HG02623 (cell line): ENCODE results near the gene LRRC23.
"Not testable (repeated sequence)": the region's sequence is repeated elsewhere in the genome, so short reads cannot be mapped to it uniquely, and the experiment has no call there.

Experiments used
- ATAC-seq: cut with Tn5 transposase; IDR thresholded peaks from one replicate; pipeline ENCODE4 v1.9.1; 2021; ENCODE audit warnings: moderate library complexity; ENCODE audit not compliant: unreplicated experiment

Gene LRRC23, protein sequence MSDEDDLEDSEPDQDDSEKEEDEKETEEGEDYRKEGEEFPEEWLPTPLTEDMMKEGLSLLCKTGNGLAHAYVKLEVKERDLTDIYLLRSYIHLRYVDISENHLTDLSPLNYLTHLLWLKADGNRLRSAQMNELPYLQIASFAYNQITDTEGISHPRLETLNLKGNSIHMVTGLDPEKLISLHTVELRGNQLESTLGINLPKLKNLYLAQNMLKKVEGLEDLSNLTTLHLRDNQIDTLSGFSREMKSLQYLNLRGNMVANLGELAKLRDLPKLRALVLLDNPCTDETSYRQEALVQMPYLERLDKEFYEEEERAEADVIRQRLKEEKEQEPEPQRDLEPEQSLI

DNA sequence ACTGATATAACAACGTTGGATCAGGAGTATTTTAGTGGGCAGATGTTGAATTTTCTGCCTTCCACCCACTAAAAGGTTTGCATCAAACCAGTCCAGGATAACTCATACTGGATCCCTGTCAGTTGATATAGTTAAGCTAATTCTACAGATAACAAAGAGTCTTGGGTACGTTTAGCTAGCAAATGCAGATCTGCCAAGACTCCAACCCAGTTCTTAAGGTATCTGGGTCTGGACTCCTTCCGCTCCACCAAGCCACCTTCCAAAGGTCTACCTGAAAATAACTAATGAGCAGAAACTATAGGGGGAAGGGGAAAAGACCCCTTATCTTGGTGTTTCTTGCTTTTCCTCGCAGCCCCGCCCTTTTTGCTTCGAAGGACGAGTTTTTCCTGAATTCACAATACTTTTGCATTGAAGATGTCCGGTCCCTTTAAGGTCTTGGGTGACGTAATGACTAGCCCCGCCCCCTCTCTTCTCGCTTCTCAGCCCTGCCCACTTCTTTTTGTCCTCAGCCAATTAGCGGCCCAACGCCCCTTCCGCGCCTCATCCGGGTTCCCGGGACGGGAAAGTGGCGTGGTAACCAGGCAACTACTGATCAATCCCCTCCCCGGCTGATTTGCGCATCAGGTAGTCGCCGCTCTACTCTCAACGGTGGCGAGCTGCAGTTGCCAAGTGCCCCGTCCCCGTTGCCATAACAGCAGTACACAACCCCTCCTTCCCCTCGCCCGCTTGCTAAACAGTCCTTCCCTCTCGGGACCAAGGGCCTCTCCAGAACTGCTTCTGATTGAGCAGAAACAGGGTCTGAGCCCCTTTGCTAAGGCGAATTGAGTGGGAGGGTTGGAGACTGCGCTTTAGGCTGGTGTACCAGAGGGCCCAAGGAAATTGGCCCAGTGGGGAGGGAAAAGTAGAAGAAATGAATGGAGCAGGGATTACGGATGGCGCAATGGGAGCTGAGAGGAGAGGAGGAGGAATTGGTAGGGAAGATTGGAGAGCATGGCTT, at the start of gene LRRC23:
Gene LRRC23, plus strand, starts transcription at position 543 of the 997 bp plus-strand sequence. CDS start 812 bp downstream, outside the sequence.
- peak; percentile 91 for ATAC-seq

DNA sequence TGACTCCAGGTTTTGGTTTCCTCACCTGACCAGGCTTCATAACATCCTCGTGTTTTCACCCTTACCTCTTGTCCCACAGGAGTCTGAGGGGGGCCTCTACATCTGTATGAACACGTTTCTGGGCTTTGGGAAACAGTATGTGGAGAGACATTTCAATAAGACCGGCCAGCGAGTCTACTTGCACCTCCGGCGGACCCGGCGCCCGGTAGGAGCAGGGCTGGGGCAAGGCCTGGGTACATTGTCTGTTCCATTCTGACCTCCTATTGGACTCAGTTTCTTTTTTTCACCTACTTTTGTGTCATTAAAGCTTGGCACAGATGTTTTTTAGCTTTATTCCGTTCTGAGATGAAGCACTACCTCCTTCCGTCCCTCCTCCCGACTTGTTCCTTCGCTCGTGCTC, 49.3 kb upstream of the LRRC23 start:
- ATAC-seq, result no peak

GRCh38 chr12:6858799-6859198, 45.8 kb upstream of the LRRC23 start:
- no peak for ATAC-seq

GRCh38 chr12:6860116-6860515, 44.5 kb upstream of the LRRC23 start:
- no peak for ATAC-seq

- no peak for ATAC-seq
These were observed 43.7 kb upstream of the LRRC23 start for GRCh38 chr12:6860942-6861341.

DNA sequence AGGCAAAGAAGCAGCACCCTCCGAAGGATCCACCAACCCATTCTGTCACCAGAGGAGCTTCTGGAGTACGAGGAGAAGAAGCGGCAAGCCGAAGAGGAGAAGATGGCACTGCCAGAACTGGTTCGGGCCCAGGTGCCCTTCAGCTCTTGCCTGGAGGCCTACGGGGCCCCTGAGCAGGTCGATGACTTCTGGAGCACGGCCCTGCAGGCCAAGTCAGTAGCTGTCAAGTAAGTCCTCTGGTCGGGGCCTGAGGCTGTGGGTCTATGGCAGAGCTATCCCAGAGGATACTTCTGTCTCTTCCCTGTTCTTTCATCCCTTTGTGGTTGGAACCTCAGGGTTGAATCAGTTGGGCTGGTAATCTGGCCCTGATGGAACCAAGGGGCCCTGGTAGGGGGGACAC, 43.2 kb upstream of the LRRC23 start:
- ATAC-seq, result no peak

DNA sequence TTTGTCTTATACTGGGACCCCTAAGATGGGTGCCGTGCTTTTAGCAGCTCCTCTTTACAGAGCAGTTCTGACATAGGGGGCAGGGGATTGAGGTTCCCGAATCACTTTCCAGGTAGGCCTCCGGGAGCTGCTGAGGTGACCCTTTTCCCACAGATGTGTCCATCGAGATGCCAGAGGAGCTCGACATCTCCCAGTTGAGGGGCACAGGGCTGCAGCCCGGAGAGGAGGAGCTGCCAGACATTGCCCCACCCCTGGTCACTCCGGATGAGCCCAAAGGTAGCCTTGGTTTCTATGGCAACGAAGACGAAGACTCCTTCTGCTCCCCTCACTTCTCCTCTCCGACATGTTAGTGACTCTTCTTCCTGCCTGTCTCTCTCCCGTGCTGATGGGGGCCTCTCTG, 41.6 kb upstream of the LRRC23 start:
- ATAC-seq, result no peak

GRCh38 chr12:6863586-6864321, 40.9 kb upstream of the LRRC23 start:
- ATAC-seq, result no peak

GRCh38 chr12:6865307-6865706, 39.3 kb upstream of the LRRC23 start:
- ATAC-seq, result not testable (repeated sequence)

DNA sequence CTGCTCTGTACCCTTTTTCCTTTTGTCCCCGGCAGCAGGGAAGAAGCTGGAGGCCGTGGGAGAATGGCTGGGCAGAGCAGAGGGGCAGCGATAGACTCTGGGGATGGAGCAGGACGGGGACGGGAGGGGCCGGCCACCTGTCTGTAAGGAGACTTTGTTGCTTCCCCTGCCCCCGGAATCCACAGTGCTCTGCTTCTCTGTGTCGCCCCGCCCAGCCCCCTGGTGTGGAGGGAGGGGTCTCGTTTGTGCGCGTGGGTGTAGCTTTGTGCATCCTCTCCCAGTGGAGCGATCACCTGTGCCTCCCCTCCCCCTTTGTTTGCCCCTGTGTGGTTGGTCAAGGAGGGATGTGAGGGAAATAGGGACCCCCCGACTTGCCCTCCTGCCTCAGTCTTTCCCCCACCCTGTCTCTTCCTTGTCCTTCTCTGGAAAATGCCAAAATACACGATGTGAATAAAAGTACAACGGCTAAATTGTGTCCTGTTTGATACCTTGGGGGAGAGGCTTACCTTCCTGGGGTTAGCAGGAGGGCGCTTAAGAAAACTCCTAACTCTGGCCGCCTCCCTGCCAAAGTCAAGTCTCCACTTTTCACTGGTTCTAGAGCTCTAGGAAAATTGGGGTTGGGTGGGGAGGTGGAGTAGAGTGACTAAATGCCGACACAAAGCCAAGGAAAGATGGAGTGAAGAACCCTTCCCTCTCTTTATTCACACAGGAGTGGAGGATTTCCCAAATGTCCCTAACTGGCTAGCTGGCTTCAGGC, 38.3 kb upstream of the LRRC23 start:
- no peak for ATAC-seq

DNA sequence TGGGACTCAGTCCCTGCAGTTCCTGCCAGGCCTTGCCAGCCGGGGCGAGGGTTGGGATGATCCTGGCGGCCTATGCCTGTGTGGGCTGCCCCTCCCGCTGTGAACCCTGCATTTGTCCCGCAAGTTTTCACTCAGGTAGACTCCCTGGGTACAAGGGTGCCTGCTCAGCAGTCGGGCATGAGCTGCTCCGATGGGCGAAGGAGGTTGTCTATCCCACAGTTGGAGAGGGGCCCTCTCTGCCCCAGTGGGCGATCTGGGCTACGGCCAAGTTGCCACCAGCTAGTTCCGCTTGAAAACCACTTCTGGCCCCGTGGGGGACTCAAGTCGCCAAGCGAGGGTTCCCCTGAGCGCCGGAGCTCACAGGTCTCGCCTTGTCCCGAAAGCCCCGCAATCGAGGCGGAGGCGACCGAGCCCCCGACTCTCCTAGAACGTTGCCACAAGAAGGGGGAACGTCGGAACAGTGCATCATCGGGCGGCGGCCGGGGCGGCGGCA, 37.7 kb upstream of the LRRC23 start:
- ATAC-seq, result no peak

- ATAC-seq, result peak; percentile 46
These were observed 37.0 kb upstream of the LRRC23 start, which contains the start of gene TPI1 for GRCh38 chr12:6867413-6868210. Gene TPI1 (plus strand): TSS chr12:6867531. CDS start chr12:6867567, 36 bp downstream.

DNA sequence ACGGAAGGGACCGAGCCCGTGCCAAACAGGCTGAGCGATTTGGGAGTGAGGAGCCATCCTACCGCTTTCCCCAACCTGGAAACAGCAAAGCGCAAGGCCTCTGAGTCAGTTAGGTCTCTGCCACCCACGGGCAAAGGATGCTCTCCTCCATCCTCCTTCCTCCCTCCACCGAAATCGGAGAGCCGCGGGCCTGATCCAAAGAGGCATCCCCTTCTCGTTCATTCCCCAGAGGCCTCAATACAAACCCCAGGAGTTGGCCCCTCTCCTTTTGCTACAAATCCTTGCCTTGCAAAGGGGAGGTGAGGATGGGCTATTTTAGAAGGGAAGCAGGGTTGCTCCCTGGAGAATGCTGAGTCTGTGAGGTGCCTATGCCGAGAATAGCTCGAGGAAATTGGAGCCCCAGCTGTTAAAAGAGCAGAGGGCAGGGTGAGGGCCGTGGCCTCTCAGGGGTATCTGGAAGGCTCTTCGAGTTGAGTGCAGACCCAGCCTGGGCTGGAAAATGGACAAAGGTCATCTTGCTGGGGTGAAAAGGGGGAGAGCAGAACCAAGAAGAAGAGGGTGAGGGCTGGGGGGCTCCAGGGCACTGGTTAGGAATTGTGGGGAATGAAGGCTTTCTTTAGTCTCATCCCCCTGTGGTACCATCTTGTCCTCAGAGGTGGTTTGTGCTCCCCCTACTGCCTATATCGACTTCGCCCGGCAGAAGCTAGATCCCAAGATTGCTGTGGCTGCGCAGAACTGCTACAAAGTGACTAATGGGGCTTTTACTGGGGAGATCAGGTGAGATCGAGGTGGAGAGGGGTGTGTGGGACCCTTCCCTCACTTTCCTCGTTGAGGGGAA, 36.2 kb upstream of the LRRC23 start:
- no peak for ATAC-seq

- no peak for ATAC-seq
These were observed 35.3 kb upstream of the LRRC23 start for GRCh38 chr12:6869049-6870021.

DNA sequence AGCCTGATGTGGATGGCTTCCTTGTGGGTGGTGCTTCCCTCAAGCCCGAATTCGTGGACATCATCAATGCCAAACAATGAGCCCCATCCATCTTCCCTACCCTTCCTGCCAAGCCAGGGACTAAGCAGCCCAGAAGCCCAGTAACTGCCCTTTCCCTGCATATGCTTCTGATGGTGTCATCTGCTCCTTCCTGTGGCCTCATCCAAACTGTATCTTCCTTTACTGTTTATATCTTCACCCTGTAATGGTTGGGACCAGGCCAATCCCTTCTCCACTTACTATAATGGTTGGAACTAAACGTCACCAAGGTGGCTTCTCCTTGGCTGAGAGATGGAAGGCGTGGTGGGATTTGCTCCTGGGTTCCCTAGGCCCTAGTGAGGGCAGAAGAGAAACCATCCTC, 34.3 kb upstream of the LRRC23 start:
- not testable (repeated sequence) for ATAC-seq

GRCh38 chr12:6871052-6871957, 33.3 kb upstream of the LRRC23 start:
- no peak for ATAC-seq
